ELR (cell line): ENCODE results near the gene ZDHHC5.
A peak's percentile ranks its signal among the peaks of the same experiment; 100 is the strongest.
"Not testable (repeated sequence)": the region's sequence is repeated elsewhere in the genome, so short reads cannot be mapped to it uniquely, and the experiment has no call there.

Experiments used
- DNase-seq: peaks from one replicate; pipeline ENCODE4 v3.0.0-alpha.2; 2015; ENCODE audit warnings: low read depth

ZDHHC5 gene

GRCh38 chr11:57644748-57645688, 22.9 kb upstream of the ZDHHC5 start:
- DNase-seq = peak; percentile 81

- no peak for DNase-seq
Observed at GRCh38 chr11:57645689-57646085, 22.2 kb upstream of the ZDHHC5 start.

- no peak for DNase-seq
Observed at GRCh38 chr11:57646194-57646798, 21.6 kb upstream of the ZDHHC5 start.

- no peak for DNase-seq
Observed at GRCh38 chr11:57646799-57647303, 21.1 kb upstream of the ZDHHC5 start.

GRCh38 chr11:57647372-57647771, 20.5 kb upstream of the ZDHHC5 start:
- no peak for DNase-seq

GRCh38 chr11:57647960-57648800, 19.7 kb upstream of the ZDHHC5 start:
- peak; percentile 35 for DNase-seq

GRCh38 chr11:57648801-57649735, 18.8 kb upstream of the ZDHHC5 start:
- DNase-seq = peak; percentile 49

GRCh38 chr11:57649826-57650738, 17.8 kb upstream of the ZDHHC5 start, which contains the start of gene YPEL4:
Gene YPEL4, minus strand, starts transcription at chr11:57649912. Its CDS starts 2,805 bp downstream, at chr11:57647107.
- DNase-seq = peak; percentile 81

GRCh38 chr11:57650739-57651090, 17.2 kb upstream of the ZDHHC5 start:
- no peak for DNase-seq

- no peak for DNase-seq
Observed at GRCh38 chr11:57651408-57651807, 16.5 kb upstream of the ZDHHC5 start.

- not testable (repeated sequence) for DNase-seq
Observed at GRCh38 chr11:57652230-57652629, 15.7 kb upstream of the ZDHHC5 start.

- DNase-seq = no peak
Observed at GRCh38 chr11:57652662-57653061, 15.3 kb upstream of the ZDHHC5 start.

GRCh38 chr11:57653163-57653562, 14.8 kb upstream of the ZDHHC5 start:
- DNase-seq = no peak

GRCh38 chr11:57656885-57657193, 11.1 kb upstream of the ZDHHC5 start:
- no peak for DNase-seq

- peak; percentile 99 for DNase-seq
Observed at GRCh38 chr11:57657194-57658022, 10.5 kb upstream of the ZDHHC5 start, which contains the start of gene CLP1. Gene CLP1, plus strand, starts transcription at chr11:57657762. Its CDS starts 1,715 bp downstream, at chr11:57659477.

- no peak for DNase-seq
Observed at GRCh38 chr11:57658023-57658361, 9.9 kb upstream of the ZDHHC5 start.

GRCh38 chr11:57659669-57660068, 8.2 kb upstream of the ZDHHC5 start:
- DNase-seq = no peak

GRCh38 chr11:57662893-57663292, 5.0 kb upstream of the ZDHHC5 start:
- peak; percentile 28 for DNase-seq

GRCh38 chr11:57663975-57664374, 3.9 kb upstream of the ZDHHC5 start:
- DNase-seq = no peak
